Calu3 (cell line): ENCODE data around the gene SLCO2A1. TPM values are rescaled to one million over a fixed set of nuclear protein-coding genes. Genes with fewer than 3 reads are reported as not detected.

Experiments used
- BruUV-seq: library from RNA; stranded (reverse); fragments of 400-500 nt; replicated peaks from 2 replicates; lab custom pipeline; 2021; lab: Mats Ljungman, UMichigan
- CTCF ChIA-PET: fragments of 300-600 bp; sonication (Branson Sonifier 250); formaldehyde crosslinking; loops from one replicate; lab custom pipeline; 2022; ENCODE audit warnings: antibody characterized with exemption; lab: Charles Lee
- DNase-seq: peaks from one replicate; pipeline ENCODE4 v3.0.0; 2022
- H3K27ac Mint-ChIP-seq: one replicate; pipeline ENCODE4 v1.8.0; 2022; ENCODE audit warnings: mixed read lengths; ENCODE audit not compliant: unreplicated experiment
- H3K27me3 Mint-ChIP-seq: one replicate; pipeline ENCODE4 v1.8.0; 2022; ENCODE audit warnings: mixed read lengths; ENCODE audit not compliant: unreplicated experiment
- H3K36me3 Mint-ChIP-seq: one replicate; pipeline ENCODE4 v1.8.0; 2022; ENCODE audit warnings: mild to moderate bottlenecking, moderate library complexity, mixed read lengths; ENCODE audit not compliant: insufficient read depth, unreplicated experiment
- H3K4me1 Mint-ChIP-seq: one replicate; pipeline ENCODE4 v1.8.0; 2022; ENCODE audit warnings: mild to moderate bottlenecking, low read depth, mixed read lengths; ENCODE audit not compliant: unreplicated experiment
- H3K4me3 Mint-ChIP-seq: one replicate; pipeline ENCODE4 v1.8.0; 2022; ENCODE audit warnings: mild to moderate bottlenecking, low read depth, moderate library complexity, mixed read lengths; ENCODE audit not compliant: unreplicated experiment
- H3K9me3 Mint-ChIP-seq: one replicate; pipeline ENCODE4 v1.8.0; 2022; ENCODE audit warnings: low read depth, mixed read lengths; ENCODE audit not compliant: unreplicated experiment
- intact Hi-C: fragments of 100-400 bp; cut with micrococcal nuclease; formaldehyde crosslinking; loops from one replicate; pipeline ENCODE4 v1.10.0; 2022; ENCODE audit not compliant: unreplicated experiment
- total RNA-seq: library from RNA; stranded (reverse); gene quantifications from 2 replicates; pipeline ENCODE4 v1.2.3, GENCODE V29; 2022
- TF ChIP-seq, protein P1 (sequence below): fragments of 200-600 bp; IDR thresholded peaks from one replicate; pipeline ENCODE4 v1.8.0; 2022; ENCODE audit warnings: antibody characterized with exemption; ENCODE audit not compliant: unreplicated experiment

The SLCO2A1 gene
- total RNA-seq, 1 experiment from 2014 or later: not detected

DNA sequence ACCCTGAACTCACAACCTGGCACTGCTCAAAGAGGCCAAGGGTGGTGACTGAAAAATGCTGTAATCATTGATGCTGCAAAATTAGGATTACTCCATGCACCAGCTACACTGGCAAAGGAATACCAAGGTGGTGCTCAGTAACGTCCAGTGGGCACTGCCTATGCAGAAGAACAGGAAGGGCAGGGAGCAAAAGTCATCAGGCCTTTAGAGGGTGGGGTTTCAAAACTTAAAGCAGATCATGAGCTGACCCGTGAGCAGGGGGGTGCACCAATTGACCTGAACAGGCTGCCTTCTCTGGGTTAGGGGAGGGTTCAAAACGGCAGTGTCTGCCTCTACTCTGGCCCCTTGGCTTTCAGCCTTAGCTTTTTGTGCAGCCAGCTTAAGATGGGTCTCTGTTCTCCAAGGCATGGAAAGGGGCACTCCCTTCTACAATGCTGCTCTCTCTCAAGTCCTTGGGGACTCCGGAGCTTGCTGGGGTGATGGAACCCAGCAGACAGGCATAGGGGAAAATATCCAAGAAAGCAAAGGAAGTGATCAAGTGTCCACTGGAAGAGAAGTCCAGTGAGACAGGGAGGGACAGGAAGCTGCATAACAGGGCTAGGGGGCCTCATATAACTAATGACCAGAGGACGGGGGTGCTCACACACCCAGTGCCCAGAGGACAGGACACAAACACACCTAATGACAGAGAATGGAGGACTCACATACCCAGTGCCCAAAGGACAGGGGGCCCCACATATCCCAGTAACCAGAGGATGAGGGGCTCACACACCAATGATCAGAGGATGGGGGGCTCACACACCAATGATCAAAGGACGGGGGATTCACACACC, 145.5 kb downstream of the SLCO2A1 start:
- BruUV-seq: no TSS peak
- CTCF ChIA-PET: interaction anchor here (1.5 kb wide), 1 partner anchor 13 kb away, joined by 4 read pairs; no protein-coding TSS in a partner anchor
- H3K4me3 Mint-ChIP-seq: no peak overlapping the region
- H3K4me1 Mint-ChIP-seq: no peaks in the 10 kb centered on the region
- no peaks in the 10 kb centered on the region for H3K9me3 Mint-ChIP-seq
- peaks cover 7% of the 10 kb centered on the region for H3K36me3 Mint-ChIP-seq
- H3K27me3 Mint-ChIP-seq: peaks cover 64% of the 10 kb centered on the region
- no peak overlapping the region for H3K27ac Mint-ChIP-seq
- DNase-seq: no peak
- intact Hi-C loops: no loop called here
- TF ChIP-seq, protein P1, sequence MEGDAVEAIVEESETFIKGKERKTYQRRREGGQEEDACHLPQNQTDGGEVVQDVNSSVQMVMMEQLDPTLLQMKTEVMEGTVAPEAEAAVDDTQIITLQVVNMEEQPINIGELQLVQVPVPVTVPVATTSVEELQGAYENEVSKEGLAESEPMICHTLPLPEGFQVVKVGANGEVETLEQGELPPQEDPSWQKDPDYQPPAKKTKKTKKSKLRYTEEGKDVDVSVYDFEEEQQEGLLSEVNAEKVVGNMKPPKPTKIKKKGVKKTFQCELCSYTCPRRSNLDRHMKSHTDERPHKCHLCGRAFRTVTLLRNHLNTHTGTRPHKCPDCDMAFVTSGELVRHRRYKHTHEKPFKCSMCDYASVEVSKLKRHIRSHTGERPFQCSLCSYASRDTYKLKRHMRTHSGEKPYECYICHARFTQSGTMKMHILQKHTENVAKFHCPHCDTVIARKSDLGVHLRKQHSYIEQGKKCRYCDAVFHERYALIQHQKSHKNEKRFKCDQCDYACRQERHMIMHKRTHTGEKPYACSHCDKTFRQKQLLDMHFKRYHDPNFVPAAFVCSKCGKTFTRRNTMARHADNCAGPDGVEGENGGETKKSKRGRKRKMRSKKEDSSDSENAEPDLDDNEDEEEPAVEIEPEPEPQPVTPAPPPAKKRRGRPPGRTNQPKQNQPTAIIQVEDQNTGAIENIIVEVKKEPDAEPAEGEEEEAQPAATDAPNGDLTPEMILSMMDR: no peak

- Mint-ChIP-seq H3K4me1 (no peaks in the 10 kb centered on the region), H3K9me3 (no peaks in the 10 kb centered on the region), H3K36me3 (peaks cover 7% of the 10 kb centered on the region), H3K4me3 (no peak overlapping the region), H3K27ac (no peak overlapping the region), H3K27me3 (peaks cover 68% of the 10 kb centered on the region)
- TF ChIP-seq, protein P1: no peak
- no TSS peak for BruUV-seq
- DNase-seq: no peak
- intact Hi-C loops: no loop called here
- CTCF ChIA-PET: interaction anchor here (1.5 kb wide), 1 partner anchor 14 kb away, joined by 4 read pairs; no protein-coding TSS in a partner anchor
Observed at GRCh38 chr3:133883641-133884040, 146.1 kb downstream of the SLCO2A1 start.

GRCh38 chr3:133882986-133883586, 146.6 kb downstream of the SLCO2A1 start:
- CTCF ChIA-PET: interaction anchor here (1.1 to 1.5 kb wide), 2 partner anchors 10 to 14 kb away, joined by 4 read pairs; no protein-coding TSS in a partner anchor
- Mint-ChIP-seq H3K4me3 (no peak overlapping the region), H3K4me1 (no peaks in the 10 kb centered on the region), H3K27ac (no peak overlapping the region), H3K36me3 (peaks cover 7% of the 10 kb centered on the region), H3K27me3 (peaks cover 69% of the 10 kb centered on the region), H3K9me3 (no peaks in the 10 kb centered on the region)
- intact Hi-C loops: no loop called here
- BruUV-seq: no TSS peak
- TF ChIP-seq, protein P1: no peak
- DNase-seq: no peak

- Mint-ChIP-seq H3K4me1 (no peaks in the 10 kb centered on the region), H3K36me3 (peaks cover 7% of the 10 kb centered on the region), H3K4me3 (no peak overlapping the region), H3K9me3 (no peaks in the 10 kb centered on the region), H3K27ac (no peak overlapping the region), H3K27me3 (peaks cover 70% of the 10 kb centered on the region)
- no TSS peak for BruUV-seq
- CTCF ChIA-PET: interaction anchor here (1.1 kb wide), 1 partner anchor 9 kb away, joined by 4 read pairs; no protein-coding TSS in a partner anchor
- intact Hi-C loops: no loop called here
- TF ChIP-seq, protein P1: no peak
- no peak for DNase-seq
Observed at GRCh38 chr3:133881939-133882825, 147.5 kb downstream of the SLCO2A1 start.
